GOT3 (cell line): ENCODE measurements around the gene WDR18.

ENCODE experiments used
- DNase-seq: peaks from one replicate; lab custom pipeline; 2025; ENCODE audit warnings: mixed read lengths; lab: John Stamatoyannopoulos, UW

The WDR18 gene, protein sequence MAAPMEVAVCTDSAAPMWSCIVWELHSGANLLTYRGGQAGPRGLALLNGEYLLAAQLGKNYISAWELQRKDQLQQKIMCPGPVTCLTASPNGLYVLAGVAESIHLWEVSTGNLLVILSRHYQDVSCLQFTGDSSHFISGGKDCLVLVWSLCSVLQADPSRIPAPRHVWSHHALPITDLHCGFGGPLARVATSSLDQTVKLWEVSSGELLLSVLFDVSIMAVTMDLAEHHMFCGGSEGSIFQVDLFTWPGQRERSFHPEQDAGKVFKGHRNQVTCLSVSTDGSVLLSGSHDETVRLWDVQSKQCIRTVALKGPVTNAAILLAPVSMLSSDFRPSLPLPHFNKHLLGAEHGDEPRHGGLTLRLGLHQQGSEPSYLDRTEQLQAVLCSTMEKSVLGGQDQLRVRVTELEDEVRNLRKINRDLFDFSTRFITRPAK

DNA sequence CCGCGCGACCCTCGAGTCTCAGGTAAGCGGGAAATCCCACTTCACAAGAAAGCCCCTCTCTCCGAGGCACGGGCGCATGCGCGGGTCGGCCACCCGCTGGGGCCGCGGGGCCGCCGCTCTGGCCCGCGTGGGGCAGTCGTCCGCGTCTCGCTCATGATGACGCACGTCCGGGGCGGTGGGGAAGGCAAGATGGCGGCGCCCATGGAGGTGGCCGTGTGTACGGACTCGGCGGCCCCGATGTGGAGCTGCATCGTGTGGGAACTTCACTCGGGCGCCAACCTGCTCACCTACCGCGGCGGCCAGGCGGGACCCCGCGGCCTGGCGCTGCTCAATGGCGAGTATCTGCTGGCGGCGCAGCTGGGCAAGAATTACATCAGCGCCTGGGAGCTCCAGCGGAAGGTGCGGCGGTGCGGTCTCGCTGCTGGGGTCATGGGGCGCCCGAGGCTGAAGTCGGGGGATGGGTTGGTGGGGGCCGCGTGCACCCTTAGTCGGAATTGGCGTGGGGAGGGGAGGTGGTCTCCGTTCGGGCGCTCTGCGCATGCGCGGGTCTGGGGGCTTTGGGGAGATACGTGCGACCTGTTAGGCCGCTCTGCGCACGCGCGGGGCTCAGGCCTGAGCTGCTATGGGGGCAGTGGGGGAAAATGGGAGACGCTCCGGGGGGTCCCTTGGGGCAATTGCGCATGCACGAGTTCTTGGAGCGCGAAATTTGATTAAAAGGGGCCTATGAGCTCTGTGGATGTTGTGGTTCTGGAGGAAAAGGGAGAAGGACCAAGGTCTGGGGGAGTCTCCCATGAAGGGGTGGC lies at the start of gene WDR18:
TSS of gene WDR18 (plus strand) at position 181 of the 803 bp plus-strand sequence. CDS start at position 190, 9 bp downstream.
- peak; percentile 54 for DNase-seq

DNA sequence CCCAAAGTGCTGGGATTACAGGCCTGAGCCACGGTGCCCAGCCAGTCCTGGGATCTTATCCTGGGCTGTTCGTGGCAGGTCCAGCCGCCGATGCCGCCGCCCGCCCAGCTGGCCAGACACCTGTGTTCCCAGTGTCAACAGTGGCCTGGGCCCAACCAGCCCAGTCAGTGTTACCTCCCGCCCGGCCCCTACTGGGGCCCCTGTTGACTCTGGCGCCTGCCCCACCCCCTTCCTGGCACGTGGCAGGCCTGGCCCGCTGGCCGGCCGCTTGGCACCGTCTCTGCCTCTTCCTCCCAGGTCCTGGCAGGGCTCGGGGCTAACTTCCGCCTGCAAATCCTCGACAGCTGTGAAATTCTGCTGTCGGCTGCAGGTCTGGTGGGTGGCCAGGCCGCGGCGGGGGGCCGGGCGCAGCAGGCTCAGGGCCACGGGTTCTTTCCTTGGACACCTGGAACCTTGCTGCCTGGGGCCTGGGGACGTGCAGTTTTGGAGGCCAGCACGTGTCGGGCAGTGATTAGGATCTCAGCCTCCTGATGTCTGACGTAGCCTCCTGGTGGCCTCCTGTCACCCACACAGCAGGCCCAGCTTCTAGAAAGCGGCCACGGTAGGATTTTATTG lies 49.2 kb upstream of the WDR18 start:
- DNase-seq = no peak

DNA sequence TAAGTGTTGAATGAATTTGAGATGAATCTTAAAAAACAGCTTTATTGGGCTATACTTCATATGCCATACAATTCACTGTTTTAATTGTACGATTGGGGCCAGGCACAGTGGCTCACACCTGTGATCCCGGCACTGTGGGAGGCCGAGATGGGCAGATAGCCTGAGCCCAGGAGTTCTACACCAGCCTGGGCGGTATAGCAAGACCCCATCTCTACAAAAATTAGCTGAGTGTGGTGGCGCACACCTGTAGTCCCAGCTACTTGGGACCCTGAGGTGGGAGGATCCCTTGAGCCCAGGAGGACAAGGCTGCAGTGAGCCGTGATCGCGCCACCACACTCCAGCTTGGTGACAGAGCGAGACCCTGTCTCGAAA lies 48.0 kb upstream of the WDR18 start:
- no peak for DNase-seq

DNA sequence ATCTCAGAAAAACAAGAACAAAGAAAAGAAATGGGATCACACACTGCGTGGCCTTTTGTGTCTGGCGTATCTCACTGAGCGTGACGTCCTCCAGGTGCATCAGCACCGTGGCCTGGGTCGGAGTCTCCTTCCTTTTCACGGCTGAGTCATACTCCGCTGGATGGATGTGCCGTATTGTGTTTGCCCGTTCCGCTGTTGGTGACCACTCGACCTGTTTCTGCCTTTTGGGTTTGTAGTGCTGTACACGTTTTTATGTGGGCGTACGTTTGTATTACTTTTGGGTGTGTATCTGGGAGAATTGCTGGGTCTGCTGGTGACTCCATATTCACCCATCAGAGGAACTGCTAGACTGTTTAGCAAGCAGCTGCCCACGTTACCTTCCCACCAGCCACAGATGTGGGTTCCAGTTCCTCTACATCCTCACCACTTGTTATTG lies 46.9 kb upstream of the WDR18 start:
- DNase-seq = no peak

DNA sequence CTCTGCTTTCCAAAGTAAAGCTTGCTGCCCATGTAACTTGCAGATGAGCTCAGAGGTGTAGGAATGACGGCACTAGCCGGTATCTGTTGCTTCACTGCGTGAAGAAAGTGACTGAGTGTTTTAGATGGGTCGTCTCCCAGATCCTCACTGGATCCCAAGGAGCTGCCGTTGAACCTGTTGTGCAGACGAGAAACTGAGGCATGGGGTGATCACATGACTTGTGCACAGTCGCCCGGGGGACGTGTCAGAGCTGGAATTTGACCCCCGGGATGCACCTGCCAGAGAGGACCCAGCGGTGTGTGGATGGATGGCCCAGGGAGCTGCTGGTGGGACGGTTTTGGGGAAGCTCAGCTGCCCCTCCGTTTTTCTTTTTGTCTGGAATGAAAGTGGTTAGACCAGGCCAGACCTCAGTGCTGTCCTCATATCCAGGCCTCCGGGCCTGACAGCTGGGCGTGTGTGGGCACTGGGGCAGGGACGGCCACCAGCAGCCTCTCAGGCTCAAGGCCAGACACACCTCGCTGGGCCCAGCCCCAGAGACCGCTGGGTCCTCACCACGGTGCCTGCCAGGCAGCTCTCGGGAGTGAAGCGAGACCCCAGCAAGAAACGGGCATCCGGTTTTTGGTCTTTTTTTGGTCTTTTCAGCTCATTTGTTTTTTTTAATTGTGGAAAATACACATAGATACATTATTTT lies 45.8 kb upstream of the WDR18 start:
- no peak for DNase-seq

DNA sequence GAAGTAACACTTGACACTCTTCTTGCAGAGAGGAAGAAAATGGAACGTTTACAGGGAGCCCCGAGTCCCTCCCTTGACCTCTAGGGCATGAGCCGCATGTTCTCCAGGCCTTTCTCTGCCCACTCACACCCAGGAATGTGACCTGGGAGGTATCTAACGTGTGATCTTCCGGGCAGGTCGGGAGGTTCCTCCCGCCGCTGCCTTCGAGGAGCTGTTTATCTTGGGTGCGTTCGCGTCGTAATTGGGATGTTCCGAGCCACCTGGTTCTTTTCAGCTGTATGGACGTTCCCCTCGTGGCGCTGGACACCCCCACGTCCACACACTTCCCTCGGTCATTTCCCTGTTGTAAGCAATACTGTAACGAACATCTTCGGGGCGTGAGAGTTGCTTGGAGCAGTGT lies 44.7 kb upstream of the WDR18 start:
- DNase-seq = no peak

DNA sequence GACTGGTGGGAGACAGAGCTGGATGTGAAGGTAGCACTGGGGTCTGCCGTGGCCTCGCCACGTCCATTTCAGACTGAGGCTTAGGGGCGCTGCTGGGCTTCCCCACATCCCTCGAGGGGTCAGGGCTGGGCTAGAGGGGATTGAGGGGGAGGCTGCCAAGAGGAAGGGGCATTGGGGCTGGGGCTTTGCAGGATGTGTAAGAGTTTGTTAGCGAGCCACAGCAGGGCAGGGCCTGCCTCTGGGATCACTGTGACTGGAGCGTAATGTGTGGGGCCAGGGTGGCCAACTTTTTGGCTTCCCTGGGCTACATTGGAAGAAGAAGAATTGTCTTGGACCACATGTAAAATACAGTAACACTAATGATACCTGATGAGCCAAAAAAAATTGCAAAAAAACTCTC lies 44.2 kb upstream of the WDR18 start:
- DNase-seq = no peak

DNA sequence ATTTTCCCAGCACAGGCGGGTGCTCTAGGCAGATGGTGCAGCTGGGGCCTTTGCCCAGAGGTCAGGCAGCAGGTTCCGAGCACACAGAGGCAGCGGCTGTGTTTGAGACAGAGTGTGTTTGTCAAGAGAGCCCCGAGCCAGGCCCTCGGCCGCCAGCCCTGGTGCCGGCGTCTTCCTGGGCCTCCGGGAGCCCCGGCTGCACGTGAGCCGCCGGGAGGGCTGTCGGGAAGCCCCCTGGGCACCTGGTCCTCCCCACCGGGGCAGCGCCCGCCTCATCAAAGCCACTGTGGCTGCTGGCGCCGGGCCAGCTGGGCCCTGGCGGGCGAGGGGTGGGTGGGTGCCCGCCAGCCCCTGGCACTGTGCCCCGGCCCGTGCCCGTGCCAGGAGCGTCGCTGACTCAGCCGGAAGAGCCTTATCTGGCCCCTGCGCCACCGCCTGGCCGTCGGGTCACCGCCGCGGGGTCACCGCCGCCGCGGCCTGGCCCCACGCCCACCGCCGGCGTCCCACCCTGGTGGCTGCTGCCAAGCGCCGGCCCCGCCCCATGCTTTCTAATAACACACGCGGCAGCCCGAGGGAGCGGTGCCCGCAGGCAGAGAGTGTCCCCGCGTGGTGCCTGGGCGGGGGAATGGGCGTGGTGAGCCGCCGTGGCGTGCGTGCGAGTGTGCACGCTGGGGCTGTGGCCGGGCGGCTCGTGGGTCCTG lies 43.4 kb upstream of the WDR18 start:
- DNase-seq = peak; percentile 59

DNA sequence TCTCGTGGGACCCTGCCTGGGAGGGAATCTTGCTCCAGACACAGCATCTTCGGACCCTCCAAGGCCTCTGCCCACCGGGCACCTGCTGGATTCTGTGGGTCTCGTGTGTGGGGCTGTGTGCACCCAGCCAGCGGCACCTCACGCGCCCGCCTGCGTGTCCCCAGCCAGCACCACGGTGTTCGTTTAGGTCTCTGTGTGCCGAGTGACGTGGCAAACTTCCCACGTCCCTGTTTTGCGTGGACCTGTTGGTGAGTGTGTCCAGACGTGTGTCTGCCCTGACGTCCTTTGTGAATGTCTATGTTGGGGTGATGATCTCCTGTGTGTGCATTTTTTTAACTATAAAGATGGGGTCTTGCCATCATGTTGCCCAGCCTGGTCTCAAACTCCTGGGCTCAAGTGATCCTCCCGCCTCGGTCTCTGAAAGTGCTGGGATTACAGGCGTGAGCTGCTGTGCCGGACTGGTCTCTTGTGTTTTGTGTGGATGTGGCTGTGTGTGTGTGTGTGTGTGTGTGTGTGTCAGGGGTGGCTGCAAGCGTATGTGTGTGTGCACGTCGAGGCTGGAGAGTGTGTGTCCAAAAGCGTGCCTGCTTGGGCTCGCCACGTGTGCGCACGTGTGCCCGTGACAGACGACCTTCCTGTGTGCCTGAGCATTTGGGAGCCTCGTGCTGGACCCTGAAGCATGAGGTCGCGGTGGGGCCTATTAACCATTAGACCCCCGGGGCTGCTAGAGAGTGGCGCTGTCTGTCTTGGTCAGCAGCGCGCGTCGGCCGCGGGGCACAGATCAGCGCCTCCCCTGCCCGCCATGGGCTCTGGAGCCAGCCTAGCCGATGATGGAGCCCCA lies 42.6 kb upstream of the WDR18 start:
- DNase-seq = no peak

DNA sequence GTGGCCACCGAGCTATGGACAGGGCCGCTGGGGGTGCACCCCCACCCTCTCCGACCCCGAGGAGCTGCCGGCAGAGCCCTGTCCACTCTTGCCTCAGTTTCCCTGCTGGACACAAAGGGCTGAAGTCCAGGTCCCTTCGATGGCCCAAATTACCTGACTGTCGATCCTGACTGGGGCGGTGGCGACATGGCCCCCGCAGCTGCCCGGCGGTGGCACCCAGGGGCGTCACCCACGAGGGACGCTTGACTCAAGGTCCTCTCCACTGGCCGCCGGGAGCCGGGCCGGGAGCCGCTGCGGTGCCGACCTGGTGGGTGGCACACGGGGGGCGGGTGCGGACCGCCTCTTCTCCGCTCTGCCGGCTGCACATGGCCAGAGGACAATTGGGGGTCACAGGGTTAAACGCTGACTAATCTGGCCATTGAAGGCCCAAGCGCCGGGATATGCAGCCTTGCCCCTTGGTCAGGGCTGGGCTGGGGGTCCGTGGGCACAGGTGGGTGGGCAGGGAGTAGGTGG lies 42.0 kb upstream of the WDR18 start:
- DNase-seq = no peak

DNA sequence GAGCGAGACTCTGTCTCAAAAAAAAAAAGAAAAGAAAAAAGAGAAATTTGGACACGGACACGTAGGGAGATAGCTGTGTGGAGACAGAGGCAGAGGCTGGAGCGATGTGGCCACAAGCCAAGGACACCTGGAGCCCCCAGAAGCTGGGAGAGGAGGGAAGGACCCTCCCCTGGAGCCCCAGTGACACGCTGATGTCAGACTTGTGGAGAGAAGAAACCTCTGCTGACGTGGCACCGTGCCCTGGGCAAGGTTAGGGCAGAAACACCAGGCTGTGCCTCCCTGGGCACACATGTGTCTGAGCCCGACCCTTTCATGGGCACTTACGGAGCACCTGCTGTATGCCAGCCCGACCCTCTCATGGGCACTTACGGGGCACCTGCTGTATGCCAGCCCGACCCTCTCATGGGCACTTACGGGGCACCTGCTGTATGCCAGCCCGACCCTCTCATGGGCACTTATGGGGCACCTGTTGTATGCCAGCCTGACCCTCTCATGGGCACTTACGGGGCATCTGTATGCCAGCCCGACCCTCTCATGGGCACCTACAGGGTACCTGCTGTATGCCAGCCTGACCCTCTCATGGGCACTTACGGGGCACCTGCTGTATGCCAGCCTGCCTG lies 40.5 kb upstream of the WDR18 start:
- no peak for DNase-seq

DNA sequence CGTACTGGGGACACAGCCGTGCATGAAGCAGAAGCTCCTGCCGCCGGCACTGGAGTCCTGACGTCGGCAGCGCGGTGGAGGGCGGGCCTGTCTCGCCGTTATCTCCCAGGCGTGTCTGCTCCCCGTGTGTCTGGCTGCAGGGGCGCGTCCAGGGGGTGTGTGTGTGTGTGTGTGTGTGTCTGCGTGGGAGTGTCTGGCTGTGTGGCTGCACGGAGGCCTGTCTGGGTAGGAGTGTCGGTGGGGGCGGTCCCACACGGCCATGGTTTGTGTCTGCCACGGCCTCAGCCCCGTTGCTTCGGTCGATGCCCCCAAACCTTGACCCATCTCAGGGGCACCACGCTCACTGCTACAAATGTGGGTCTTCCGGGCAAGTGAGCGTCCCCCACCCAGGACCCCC lies 40.0 kb upstream of the WDR18 start:
- DNase-seq = no peak

DNA sequence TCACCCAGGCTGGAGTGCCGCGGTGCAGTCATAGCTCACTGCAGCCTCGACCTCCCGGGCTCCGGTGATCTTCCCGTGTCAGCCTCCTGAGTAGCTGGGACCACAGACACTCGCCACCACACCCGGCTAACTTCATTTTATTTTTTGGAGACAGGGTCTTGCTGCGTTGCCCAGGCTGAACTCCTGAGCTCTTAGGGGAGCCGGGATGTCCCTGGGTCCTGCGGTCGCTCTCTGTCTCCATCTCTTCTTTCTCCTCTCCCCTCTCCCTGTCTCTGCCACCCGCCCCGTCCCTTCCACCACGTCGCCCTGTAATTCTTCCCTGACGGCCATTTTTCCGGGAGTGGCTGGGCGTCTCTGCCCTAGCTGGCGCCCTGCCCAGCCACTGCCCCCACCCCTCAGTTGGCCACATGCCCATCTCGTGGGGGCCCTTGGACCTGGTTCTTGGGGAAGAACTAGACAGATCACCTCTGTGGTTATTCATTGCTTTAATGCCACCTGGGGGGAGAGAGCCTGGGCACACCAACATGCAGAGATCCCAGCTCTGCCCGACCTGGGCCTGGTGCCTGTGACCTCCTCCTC lies 39.4 kb upstream of the WDR18 start:
- DNase-seq = no peak

DNA sequence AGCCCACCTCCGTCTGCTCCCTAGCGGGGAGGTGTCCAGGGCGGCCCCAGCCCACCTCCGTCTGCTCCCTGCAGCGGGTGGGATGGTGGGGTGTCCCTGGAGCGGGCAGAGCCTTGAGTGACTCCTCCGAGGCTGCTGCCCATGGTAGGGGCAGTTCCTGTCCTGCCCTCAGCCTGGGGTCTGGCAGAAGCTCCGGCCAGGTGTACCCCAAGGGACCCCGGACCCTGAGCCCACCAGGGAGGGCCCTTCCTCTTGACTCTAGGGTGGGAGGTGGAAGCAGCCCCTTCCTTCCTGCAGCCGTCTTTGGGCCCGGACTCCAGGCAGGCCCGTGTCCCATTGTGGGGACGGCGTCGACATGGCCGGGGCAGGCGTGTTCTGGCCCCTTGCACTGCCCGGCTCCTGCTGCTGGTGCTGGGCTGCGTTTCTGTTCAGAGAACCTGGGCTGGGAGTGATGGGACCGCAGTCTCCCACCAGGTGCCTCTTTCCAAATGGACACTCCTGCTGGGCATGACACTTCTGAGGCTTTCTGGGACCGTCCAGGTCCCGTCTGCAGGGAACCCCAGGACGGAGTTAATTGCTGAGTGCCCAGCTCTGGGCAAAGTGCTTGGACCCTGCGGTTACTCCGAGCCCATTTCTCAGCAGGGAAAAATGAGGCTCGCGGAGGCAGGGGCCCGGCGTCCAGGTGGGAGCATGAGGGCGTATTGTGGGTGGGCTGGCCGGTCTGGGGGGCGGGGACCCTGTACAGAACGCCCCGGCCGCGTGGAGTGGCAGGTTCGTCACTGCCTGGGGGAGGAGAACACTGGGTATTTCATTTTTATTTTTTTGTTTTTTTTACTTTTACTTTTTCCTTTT lies 38.5 kb upstream of the WDR18 start:
- no peak for DNase-seq

DNA sequence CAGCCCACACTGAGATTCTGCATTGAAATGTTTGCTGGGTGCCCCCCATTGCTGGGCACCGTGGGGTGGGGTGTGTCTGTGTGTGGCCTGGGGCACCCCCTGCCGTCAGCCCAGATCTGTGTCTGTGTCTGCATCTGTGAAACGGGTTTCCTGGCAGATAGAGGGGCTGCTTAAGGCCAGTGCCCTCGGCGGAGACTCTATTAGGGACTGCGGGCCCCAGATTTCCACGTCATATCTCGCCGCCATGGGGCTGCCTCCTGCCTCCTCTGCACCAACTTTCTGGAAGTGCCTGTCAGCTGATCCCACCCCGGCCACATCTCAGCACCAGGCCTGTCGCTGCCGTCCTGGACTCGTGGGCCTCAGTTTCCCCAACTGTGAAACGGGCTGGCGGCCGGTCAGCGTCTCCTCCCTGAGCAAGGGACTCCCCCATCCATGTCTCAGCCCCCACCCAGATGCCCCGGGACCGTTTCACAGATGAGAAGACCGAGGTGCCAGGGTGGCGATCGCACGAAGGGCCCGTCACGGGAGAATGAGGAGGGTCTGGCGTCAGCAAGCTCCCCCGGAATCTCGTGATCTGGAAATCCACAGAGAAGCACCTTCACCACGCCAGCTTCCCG lies 36.9 kb upstream of the WDR18 start:
- no peak for DNase-seq

DNA sequence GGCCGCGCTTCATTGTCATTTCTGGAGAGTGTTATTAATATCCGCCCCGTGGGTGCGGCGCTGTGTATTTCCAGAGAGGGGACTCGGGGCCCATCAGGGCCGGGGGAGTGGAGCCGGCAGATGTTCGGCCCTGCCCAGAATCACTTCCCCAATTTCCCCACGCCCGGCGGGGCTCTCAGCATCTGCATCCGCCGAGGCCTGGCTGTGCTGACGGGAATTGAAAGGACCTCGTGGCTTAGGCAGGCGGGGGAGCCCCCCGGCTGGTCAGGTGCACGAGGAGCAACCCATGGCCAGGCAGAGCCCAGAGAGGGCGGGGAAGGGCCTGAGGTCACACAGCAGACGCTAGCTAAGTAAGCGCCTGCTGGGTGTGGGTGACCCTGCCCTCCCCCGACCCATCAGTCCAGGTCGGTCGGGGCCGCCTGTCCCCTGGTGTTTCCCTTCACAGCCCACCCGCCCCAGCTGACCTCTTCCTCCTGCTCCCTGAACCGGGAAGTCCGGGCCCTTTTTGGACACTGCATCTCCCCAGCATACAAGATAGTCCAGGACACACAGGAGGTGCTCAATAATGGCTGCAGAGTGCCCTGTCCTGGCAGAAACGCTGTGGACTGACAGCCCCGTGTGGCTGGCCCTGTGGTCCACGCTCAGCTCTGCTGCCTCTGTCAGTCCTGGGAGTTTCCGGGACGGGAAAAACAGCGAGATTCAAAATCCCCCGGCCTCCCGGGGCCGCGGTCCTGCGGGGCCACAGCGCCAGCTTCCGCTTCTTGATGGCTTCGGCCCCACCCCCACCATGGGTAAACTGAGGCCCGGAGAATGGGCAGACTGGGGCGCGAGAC lies 36.2 kb upstream of the WDR18 start:
- no peak for DNase-seq

DNA sequence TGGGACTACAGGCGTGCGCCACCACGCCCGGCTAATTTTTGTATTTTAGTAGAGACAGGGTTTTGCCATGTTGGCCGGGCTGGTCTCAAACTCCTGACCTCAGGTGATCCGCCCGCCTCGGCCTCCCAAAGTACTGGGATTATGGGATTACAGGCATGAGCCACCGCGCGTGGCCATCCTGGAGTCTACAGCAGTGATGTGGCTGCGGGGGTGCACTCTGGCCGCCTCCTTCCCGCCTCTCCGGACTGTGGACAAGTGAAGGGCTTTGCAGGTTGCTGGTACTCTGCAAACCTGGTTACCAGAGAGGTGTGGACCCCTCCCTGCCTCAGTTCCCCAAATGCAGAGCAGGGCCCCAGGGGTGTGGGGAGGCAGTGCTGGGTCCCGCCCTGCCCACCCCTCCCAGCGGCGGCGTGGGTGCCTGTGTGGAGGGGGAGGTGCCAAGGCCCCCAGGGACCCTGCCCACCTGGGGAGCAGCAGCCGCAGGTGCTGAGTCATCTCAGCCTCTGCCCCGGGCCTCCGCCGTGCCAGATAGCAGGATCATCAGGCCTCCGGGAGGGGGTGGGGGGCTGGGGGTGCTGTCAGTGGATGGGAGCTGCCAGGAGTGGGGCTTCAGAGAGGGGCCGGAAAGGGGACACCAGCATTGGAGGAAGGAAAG lies 35.2 kb upstream of the WDR18 start:
- DNase-seq = no peak
